ENCODE data around the gene SUV39H1. TPM values are rescaled to one million over a fixed set of nuclear protein-coding genes. Genes with fewer than 3 reads are reported as not detected.
"Not testable (repeated sequence)": the region's sequence is repeated elsewhere in the genome, so short reads cannot be mapped to it uniquely, and the experiment has no call there.

The SUV39H1 gene
- total and polyA plus RNA-seq, 4 donors, result 3.2 to 5.8 (median 3.7) TPM

GRCh38 chrX:48677516-48677915 is 19.0 kb upstream of the SUV39H1 start:
- Histone ChIP-seq H3K36me3 (ENCODE audit: control insufficient read depth in 4 of 4, insufficient read depth in 3 of 4, low read depth in 1 of 4, low read length in 3 of 4) (no peaks in the 10 kb centered on the region), H3K27ac (ENCODE audit: low read depth in 1 of 2, low read length in 2 of 2) (peak overlapping the region; percentile 97 to 98), H3K9me3 (ENCODE audit: control insufficient read depth in 4 of 4, low read length in 3 of 4) (no peaks in the 10 kb centered on the region), H3K4me1 (ENCODE audit: control insufficient read depth in 4 of 4, insufficient read depth in 4 of 4, low read length in 3 of 4) (peaks cover 2 to 22% (median 9%) of the 10 kb centered on the region in 4 donors), H3K27me3 (ENCODE audit: control insufficient read depth in 4 of 4, insufficient read depth in 4 of 4, low read length in 3 of 4) (no peaks in the 10 kb centered on the region), H3K9ac (ENCODE audit: low read depth in 1 of 2, low read length in 2 of 2) (peak overlapping the region in 1 of 2 donors; percentile 82), H3K4me3 (ENCODE audit: low read depth in 1 of 3, low read length in 3 of 3) (peak overlapping the region in 2 of 3 donors; percentile 86 to 89)
- TF ChIP-seq FOXA2 (IDR thresholded peaks at IDR 0.05) (peak; percentile 9), HNF4A (conservative IDR thresholded peaks at IDR 0.05) (peak; percentile 94 to 95), JUND (IDR thresholded peaks at IDR 0.05) (peak in 1 of 2 donors; percentile 27), RAD21 (IDR thresholded peaks at IDR 0.05) (peak in 1 of 2 donors; percentile 53), EGR1 (IDR thresholded peaks at IDR 0.05; ENCODE audit: low read depth in 2 of 2) (no peak), MAX (IDR thresholded peaks at IDR 0.05) (peak; percentile 22), ZBTB33 (IDR thresholded peaks at IDR 0.05) (peak; percentile 54), YY1 (IDR thresholded peaks at IDR 0.05) (peak; percentile 57), HNF4G (IDR thresholded peaks at IDR 0.05) (peak; percentile 72), REST (IDR thresholded peaks at IDR 0.05) (peak; percentile 88), TAF1 (conservative IDR thresholded peaks at IDR 0.05) (peak; percentile 32), NR2F2 (IDR thresholded peaks at IDR 0.05) (peak; percentile 69), SP1 (IDR thresholded peaks at IDR 0.05) (peak; percentile 91), FOXA1 (IDR thresholded peaks at IDR 0.05) (no peak), GABPA (IDR thresholded peaks at IDR 0.05 in 1 of 2, conservative IDR thresholded peaks at IDR 0.05 in 1 of 2) (no peak), RXRA (IDR thresholded peaks at IDR 0.05) (peak; percentile 91 to 94)
- TF ChIP-seq, protein P1, sequence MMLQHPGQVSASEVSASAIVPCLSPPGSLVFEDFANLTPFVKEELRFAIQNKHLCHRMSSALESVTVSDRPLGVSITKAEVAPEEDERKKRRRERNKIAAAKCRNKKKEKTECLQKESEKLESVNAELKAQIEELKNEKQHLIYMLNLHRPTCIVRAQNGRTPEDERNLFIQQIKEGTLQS (IDR thresholded peaks at IDR 0.05), result no peak
- TF ChIP-seq, protein P2, sequence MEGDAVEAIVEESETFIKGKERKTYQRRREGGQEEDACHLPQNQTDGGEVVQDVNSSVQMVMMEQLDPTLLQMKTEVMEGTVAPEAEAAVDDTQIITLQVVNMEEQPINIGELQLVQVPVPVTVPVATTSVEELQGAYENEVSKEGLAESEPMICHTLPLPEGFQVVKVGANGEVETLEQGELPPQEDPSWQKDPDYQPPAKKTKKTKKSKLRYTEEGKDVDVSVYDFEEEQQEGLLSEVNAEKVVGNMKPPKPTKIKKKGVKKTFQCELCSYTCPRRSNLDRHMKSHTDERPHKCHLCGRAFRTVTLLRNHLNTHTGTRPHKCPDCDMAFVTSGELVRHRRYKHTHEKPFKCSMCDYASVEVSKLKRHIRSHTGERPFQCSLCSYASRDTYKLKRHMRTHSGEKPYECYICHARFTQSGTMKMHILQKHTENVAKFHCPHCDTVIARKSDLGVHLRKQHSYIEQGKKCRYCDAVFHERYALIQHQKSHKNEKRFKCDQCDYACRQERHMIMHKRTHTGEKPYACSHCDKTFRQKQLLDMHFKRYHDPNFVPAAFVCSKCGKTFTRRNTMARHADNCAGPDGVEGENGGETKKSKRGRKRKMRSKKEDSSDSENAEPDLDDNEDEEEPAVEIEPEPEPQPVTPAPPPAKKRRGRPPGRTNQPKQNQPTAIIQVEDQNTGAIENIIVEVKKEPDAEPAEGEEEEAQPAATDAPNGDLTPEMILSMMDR (IDR thresholded peaks at IDR 0.05; ENCODE audit: low read depth, low read length, missing input control), result no peak
- DNase-seq (ENCODE audit: low spot score), result peak; percentile 39
- WGBS, result 25% methylated on average over 10 of the region's 10 CpGs

DNA sequence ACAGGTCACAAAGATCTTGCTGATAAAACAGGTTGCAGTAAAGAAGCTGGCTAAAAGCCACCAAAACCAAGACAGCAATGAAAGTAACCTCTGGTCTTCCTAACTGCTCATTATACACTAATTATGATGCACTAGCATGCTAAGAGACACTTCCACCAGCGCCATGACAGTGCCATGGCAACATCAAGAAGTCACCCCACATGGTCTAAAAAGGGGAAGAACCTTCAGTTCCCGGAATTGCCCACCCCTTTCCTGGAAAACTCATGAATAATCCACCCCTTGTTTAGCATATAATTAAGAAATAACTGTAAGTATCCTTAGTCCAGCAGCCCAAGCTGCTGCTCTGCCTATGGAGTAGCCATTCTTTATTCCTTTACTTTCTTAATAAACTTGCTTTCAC is 16.1 kb upstream of the SUV39H1 start:
- H3K9me3 ChIP-seq (ENCODE audit: control insufficient read depth in 4 of 4, low read length in 3 of 4); H3K27me3 ChIP-seq (ENCODE audit: control insufficient read depth in 4 of 4, insufficient read depth in 4 of 4, low read length in 3 of 4); H3K9ac ChIP-seq (ENCODE audit: low read depth in 1 of 2, low read length in 2 of 2); H3K36me3 ChIP-seq (ENCODE audit: control insufficient read depth in 4 of 4, insufficient read depth in 3 of 4, low read depth in 1 of 4, low read length in 3 of 4); H3K27ac ChIP-seq (ENCODE audit: low read depth in 1 of 2, low read length in 2 of 2); H3K4me3 ChIP-seq (ENCODE audit: low read depth in 1 of 3, low read length in 3 of 3); DNase-seq (ENCODE audit: low spot score): not testable (repeated sequence)
- 41% methylated on average over 2 of the region's 2 CpGs for WGBS
- H3K4me1 ChIP-seq (ENCODE audit: control insufficient read depth in 4 of 4, insufficient read depth in 4 of 4, low read length in 3 of 4), result peaks cover 2 to 22% (median 9%) of the 10 kb centered on the region in 4 donors

DNA sequence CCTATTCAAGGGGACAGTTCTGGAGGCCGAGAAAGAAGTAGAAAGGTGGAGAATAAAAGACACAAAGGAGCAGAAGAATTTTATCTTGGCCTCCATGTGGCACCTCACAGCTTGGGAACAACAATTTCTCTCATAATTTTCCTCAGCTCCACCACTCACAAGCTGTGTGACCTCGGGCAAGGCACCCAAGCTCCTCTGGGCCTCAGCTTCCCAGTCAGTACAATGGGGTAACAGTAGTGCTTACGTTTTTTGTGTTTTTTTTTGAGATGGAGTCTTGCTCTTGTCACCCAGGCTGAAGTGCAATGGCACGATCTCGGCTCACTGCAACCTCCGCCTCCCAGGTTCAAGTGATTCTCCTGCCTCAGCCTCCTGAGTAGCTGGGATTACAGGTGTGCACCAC is 15.6 kb upstream of the SUV39H1 start:
- H3K36me3 ChIP-seq (ENCODE audit: control insufficient read depth in 4 of 4, insufficient read depth in 3 of 4, low read depth in 1 of 4, low read length in 3 of 4); H3K27ac ChIP-seq (ENCODE audit: low read depth in 1 of 2, low read length in 2 of 2); DNase-seq (ENCODE audit: low spot score); H3K9ac ChIP-seq (ENCODE audit: low read depth in 1 of 2, low read length in 2 of 2); H3K27me3 ChIP-seq (ENCODE audit: control insufficient read depth in 4 of 4, insufficient read depth in 4 of 4, low read length in 3 of 4); H3K4me3 ChIP-seq (ENCODE audit: low read depth in 1 of 3, low read length in 3 of 3); H3K9me3 ChIP-seq (ENCODE audit: control insufficient read depth in 4 of 4, low read length in 3 of 4): not testable (repeated sequence)
- peaks cover 2 to 19% (median 9%) of the 10 kb centered on the region in 4 donors for H3K4me1 ChIP-seq (ENCODE audit: control insufficient read depth in 4 of 4, insufficient read depth in 4 of 4, low read length in 3 of 4)
- 93% methylated on average over 6 of the region's 6 CpGs for WGBS
